Hematopoietic multipotent progenitor cell treated with erythropoietin and hydrocortisone succinate and interleukin-3 and kit ligand, for 15 days (in vitro differentiated cells): ENCODE data around the gene NUP62.
"Not testable (repeated sequence)": the region's sequence is repeated elsewhere in the genome, so short reads cannot be mapped to it uniquely, and the experiment has no call there.

Source experiments
- DNase-seq: peaks from one replicate; pipeline ENCODE4 v3.0.0-alpha.2; 2015; ENCODE audit warnings: low spot score

Gene NUP62

GRCh38 chr19:49951806-49952478 is 22.6 kb upstream of the NUP62 start:
- DNase-seq, result no peak

GRCh38 chr19:49950956-49951526 is 21.7 kb upstream of the NUP62 start:
- no peak for DNase-seq

DNA sequence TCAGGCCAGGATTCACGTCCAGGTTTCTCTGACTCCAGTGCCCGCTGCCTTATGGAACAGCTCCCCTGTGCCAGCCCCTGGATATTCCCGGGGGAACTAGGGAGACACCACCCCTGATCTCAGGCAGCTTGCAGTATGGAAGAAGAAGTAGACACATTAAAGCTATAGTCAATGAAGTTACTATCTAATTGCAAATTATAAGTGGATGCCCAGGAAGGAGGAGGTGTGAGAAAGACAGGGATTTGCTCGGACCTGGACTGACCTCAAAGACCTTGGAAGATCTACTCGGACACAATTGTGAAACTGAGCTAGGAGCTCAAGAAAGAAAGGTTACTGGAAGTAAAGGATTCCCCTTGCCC is 21.3 kb upstream of the NUP62 start:
- no peak for DNase-seq

GRCh38 chr19:49949742-49950589 is 20.7 kb upstream of the NUP62 start:
- no peak for DNase-seq

DNA sequence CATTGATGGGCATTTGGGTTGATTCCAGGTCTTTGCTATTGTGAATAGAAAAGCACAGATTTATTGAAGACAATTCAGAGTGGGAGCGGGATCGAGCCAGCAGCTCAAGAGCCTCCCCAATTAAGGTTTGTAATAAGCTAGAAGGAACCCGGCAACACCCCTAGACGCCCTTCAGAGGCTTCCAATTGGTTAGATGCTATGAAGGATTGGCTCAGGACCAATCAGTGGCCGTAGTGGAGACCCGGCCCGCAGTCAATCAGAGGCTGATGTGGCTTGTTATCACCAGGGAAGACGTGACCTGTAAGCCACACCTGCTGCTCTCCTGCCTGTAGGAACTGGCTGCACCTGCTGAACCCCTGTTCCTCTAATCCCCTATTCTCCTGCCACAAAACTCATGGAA is 17.1 kb upstream of the NUP62 start:
- DNase-seq, result no peak

- DNase-seq, result not testable (repeated sequence)
Measured at GRCh38 chr19:49944567-49944966, 15.3 kb upstream of the NUP62 start.

DNA sequence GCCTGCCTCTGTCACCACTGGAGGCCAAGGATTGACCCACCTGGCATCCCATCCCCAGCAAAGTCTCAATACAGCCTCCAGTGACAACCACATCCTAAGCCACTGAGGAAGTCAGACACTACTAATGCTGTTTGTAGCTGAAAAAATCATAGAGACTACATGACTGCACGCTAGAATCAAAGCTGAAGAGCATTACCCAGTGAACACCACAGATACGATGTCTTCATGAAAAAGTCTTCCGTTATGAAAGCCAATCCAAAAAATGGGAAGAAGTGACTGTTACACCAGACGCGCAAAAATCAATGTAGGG is 11.1 kb upstream of the NUP62 start:
- no peak for DNase-seq

- no peak for DNase-seq
Measured at GRCh38 chr19:49939721-49940481, 10.6 kb upstream of the NUP62 start.

DNA sequence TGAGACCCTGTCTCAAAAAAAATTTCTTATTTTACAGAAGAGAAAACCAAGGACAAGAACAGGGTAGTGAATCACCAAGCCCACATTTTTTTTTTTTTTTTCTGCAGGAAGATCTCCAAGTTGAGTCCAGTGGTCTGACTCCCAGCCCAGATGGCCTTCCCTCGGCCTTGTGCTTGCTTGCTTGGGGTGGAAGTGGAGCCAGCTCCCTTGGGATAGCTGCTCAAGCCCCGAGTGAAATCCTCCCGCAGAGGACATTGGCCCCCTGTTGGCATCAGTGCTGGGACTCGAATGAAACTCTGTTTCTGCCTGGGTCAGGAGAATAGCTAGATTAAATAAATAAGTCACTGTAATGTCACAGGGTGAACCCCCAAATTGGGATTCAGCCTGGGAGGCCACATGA is 9.4 kb upstream of the NUP62 start:
- no peak for DNase-seq

GRCh38 chr19:49937750-49938381 is 8.6 kb upstream of the NUP62 start:
- peak; percentile 79 for DNase-seq

- no peak for DNase-seq
Measured at GRCh38 chr19:49936549-49936948, 7.2 kb upstream of the NUP62 start.

GRCh38 chr19:49933643-49934042 is 4.3 kb upstream of the NUP62 start:
- no peak for DNase-seq

- DNase-seq, result no peak
Measured at GRCh38 chr19:49932731-49933131, 3.4 kb upstream of the NUP62 start.

DNA sequence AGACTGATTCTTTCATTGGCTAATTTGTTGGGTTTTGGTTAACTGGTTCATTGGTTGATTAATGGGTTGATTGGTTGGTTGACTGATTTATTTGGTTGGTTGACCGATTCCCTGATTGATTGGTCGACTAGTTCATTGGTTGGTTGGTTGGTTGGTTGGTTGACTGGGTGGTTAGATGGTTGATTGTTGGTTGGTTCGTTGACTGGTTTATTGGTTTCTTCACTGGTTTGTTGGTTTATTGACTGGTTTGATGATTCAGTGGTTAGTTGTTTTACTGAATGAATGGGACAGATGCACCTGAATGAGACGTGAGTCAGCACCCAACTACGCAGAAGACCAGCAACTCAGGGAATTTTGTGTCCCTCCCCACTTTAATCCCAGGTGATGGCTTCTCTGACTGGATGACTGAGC is 2.7 kb upstream of the NUP62 start:
- no peak for DNase-seq

- DNase-seq, result no peak
Measured at GRCh38 chr19:49931293-49932040, 2.2 kb upstream of the NUP62 start.

DNA sequence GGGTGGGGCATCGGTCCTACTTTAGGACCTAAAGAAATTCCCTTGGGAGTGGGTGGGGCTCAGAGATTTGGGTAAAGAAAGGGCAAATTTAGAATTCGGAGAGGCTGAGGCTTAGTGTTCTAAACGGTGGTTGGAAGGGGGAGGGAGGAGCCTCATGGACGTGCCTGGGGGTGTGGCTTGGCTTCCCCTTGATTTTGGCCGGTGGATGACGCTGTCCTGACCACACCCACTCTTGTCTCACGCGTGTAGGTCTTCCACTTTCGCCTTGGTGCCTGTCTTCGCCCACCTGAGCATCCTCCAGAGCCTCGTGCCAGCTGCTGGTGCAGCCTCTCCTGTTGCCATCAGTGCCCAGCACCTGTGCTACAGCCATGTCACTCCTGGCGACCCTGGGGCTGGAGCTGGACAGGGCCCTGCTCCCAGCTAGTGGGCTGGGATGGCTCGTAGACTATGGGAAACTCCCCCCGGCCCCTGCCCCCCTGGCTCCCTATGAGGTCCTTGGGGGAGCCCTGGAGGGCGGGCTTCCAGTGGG is 1.2 kb upstream of the NUP62 start:
- peak; percentile 38 for DNase-seq

DNA sequence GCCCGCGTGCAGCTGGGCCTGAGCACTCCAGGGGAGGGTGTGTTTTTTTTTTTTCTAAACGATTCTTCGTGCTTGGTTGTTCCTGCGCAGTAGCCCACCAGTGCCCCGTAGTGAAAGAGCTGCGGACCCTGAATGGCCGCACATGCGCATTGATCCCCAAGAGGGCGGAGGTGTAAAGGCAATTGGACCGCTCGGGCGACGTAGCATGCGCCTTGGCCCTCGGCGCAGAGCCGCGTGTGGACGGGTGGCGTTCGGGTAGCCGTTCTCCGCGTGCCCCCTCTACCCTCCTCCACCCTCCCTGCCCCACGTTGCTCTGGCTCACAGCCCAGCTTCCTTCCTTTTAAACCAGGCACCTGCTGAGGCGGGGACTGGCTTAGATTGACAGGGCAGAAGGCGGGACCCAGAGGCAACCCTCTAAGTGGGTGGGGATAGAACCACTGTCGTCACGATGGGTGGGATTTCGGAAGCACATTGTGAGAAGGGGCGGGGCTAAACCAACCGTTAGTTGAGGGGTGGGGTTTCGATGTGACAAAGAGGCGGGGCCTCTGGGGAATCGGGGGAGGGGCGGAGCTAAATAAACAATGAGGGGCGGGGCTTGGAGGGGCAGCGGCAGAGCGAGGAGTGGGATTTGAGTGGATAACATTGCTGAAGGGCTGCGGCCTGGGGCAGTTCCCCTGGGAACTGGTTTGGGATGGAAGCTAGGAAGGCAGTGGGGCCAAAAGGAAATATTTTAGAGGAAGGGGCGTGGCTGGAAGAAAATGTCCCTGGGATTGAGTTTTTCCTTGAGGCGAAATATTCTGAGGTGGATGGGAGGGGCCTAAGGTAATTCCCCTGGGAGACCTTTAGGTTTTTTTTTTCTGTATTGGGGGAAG is 543 bp upstream of the NUP62 start:
- peak; percentile 95 for DNase-seq

DNA sequence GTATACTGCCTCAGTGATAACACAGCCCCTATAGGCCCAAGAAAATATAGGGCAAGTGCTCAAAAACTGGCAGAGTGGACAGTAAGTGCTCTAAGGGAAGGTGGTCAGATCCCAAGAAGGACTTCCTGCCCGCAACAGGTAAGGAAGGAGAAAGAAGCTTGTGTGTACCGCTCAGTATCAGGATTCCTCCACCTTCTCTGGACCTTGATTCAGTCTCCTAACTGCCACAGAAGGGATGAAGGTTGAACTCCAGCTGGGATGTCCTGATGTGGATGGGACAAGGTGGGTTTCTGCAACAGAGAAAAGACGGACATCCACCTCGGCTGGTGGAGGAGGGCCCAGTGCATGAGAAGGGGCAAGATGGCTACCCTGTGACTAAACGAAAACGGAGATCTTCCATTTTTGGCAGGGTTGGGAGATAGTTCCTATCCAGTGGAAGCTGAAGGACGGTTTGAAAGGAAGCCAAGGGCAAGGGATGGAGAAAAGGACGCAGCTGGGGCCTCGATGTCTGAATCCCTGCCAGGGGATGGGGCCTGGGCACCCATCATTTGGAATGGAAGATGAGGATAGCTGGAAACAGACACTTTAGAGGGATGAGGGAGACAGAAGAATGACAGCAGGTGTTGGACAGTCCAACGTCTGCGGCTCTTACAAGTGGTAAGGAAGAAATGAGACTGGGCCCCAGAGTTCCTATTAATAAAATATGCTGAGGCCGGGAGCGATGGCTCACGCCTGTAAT is 1.6 kb downstream of the NUP62 start:
- DNase-seq, result no peak

GRCh38 chr19:49926515-49926914 is 2.8 kb downstream of the NUP62 start:
- DNase-seq, result no peak

DNA sequence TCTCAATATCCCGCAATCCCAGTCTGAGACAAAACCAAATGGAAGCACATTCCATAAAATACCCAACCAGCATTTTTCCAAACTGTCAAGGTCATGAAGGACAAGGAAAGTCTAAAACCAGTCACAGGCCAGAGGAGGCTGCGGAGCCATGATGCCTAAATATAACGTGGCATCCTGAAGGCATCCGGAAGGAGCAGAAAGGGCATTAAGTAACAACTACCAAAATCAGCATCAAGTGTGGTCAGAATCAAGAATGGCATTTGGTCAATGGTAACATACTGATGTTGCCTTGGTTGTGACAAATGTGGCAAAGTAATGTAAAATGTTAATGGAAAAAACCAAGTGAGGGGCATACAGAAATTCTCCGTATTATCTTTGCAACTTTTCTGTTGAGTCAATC is 3.8 kb downstream of the NUP62 start:
- DNase-seq, result no peak
